A673 (cell line): ENCODE measurements around the gene WT1.
A peak's percentile ranks its signal among the peaks of the same experiment; 100 is the strongest.

Experiments used
- EZH2 ChIP-seq: fragments of 200-600 bp; sonication (generic); IDR thresholded peaks from 2 replicates; pipeline ENCODE4 v1.6.1; 2017; ENCODE audit warnings: borderline replicate concordance, low read depth, mild to moderate bottlenecking, mixed read lengths, antibody characterized with exemption, low read length; ENCODE audit not compliant: poor library complexity, severe bottlenecking
- TF ChIP-seq, protein P1 (sequence below): fragments of 300-800, 200-600 bp; sonication (generic); conservative IDR thresholded peaks from 2 replicates; pipeline ENCODE4 v1.5.1; 2017; ENCODE audit warnings: low read depth, mild to moderate bottlenecking, antibody characterized with exemption, low read length, moderate library complexity, mixed read lengths

DNA sequence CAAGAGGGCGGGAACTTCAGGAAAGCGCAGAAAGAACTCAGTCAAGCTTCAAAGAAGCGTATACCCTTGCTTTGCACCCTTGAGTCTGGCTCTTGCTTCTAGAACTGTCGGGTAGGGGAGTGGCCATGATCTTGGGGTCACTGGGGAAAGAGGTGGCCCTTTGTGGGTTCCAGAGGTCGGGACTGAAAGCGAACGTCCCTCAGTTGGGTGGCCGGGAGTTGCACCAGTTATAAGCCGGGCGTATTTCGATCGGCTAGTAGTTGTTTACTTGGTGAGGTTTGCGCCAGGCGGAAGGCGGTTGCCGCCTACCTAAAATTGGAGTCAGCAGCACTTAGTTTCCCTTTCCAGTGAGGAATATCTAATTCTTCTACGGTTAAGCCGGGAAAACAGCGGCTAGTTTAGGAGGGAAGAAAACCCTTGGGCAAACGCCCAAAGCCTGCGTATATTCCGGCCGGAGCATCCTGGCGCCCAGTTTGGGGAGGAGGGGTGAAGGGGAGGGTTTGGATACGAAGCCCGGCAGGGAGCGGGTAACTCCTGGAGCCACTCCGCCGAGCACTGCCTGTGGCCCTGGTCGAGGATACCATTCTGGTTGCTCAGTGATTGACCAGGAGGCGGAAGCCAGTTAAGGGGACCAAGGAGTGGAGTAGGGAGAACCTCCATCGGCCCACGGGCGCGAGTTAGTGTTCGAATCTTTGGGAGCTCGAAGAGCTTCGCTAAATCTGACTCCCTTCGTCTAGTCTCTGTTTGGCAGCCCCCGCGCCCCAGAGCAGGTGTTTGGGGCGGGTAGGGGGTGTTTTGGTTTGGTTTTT lies 807 bp upstream of the WT1 start:
- TF ChIP-seq, protein P1, sequence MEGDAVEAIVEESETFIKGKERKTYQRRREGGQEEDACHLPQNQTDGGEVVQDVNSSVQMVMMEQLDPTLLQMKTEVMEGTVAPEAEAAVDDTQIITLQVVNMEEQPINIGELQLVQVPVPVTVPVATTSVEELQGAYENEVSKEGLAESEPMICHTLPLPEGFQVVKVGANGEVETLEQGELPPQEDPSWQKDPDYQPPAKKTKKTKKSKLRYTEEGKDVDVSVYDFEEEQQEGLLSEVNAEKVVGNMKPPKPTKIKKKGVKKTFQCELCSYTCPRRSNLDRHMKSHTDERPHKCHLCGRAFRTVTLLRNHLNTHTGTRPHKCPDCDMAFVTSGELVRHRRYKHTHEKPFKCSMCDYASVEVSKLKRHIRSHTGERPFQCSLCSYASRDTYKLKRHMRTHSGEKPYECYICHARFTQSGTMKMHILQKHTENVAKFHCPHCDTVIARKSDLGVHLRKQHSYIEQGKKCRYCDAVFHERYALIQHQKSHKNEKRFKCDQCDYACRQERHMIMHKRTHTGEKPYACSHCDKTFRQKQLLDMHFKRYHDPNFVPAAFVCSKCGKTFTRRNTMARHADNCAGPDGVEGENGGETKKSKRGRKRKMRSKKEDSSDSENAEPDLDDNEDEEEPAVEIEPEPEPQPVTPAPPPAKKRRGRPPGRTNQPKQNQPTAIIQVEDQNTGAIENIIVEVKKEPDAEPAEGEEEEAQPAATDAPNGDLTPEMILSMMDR = no peak
- peak; percentile 94 for TF ChIP-seq EZH2
